HG03280 (cell line): ENCODE measurements around the gene RASSF4.
A peak's percentile ranks its signal among the peaks of the same experiment; 100 is the strongest.
"Not testable (repeated sequence)": the region's sequence is repeated elsewhere in the genome, so short reads cannot be mapped to it uniquely, and the experiment has no call there.

Source experiments
- ATAC-seq: cut with Tn5 transposase; IDR thresholded peaks from one replicate; pipeline ENCODE4 v1.9.1; 2021; ENCODE audit warnings: mild to moderate bottlenecking, moderate library complexity; ENCODE audit not compliant: unreplicated experiment

RASSF4 gene

GRCh38 chr10:45000752-45001380 is 41.3 kb downstream of the RASSF4 start, which contains the start of gene ZNF22:
ZNF22 (plus strand) TSS chr10:45000923; CDS start chr10:45003369, 2,446 bp downstream.
- peak; percentile 66 for ATAC-seq

DNA sequence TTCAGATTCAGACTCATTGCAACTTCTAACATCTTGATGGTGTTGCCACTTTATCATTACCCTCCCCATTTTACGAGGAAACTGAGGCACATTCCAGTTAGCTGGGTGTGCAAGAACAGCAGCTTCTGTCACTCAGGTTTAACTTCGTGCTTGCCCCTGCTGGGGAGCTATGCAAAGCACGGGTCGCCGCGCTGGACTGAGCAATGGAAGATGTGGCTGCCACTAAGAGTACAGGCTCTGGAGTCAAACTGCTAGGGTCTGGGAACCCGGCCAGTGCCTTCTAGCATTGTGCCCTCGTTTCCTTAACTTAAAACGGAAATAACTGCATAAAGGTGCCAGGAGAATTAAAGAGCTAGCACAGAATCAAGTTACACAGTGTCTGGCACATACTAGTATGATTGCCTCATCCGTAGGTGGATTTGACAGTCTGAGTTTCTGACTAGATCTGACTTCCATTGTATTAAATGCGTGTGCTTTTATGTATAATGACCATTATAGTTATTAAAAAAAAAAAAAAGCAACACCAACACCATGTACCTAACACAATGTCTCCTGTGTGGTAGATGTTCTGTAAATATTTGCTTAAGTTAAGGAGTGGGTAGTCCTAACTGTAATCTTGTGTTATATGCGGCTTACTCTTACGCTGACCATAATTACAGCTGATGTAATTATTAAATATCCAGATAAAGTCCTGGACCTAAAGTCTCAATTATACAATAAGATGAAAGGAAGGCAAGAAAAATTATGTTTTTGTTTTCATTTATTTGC is 42.0 kb downstream of the RASSF4 start:
- ATAC-seq: peak; percentile 87

DNA sequence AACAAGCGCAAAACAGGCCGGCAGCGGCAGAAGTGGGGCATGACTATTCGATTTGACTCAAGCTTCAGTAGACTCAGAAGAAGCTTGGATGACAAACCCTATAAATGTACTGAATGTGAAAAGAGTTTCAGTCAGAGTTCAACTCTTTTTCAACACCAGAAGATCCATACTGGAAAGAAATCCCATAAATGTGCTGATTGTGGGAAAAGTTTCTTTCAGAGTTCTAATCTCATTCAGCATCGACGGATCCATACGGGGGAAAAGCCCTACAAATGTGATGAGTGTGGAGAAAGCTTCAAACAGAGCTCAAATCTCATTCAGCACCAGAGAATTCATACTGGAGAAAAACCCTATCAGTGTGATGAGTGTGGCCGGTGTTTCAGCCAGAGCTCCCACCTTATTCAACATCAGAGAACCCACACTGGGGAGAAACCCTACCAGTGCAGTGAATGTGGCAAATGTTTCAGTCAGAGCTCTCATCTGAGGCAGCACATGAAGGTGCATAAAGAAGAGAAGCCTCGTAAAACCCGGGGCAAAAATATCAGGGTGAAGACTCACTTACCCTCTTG is 43.9 kb downstream of the RASSF4 start:
- no peak for ATAC-seq

- no peak for ATAC-seq
Measured at GRCh38 chr10:45004661-45005060, 45.1 kb downstream of the RASSF4 start.

DNA sequence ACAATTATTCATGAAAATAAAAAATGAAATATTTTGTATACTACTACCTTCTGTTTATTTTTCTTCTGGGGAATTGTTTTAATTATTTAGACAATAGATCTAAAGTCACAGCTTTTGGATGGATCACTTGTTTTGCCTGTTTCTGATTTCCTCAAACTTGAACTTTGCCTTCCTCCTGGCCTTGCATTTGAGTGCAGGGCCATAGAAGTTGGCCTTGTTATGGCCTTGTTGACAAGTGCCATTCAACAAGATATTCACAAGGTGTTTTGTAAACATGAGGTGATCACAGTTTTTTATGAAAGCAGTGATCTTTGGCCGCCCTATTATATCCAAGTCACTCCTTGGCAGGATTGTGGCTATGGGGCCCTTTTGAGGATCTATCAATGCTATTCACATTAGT is 45.7 kb downstream of the RASSF4 start:
- ATAC-seq: no peak

DNA sequence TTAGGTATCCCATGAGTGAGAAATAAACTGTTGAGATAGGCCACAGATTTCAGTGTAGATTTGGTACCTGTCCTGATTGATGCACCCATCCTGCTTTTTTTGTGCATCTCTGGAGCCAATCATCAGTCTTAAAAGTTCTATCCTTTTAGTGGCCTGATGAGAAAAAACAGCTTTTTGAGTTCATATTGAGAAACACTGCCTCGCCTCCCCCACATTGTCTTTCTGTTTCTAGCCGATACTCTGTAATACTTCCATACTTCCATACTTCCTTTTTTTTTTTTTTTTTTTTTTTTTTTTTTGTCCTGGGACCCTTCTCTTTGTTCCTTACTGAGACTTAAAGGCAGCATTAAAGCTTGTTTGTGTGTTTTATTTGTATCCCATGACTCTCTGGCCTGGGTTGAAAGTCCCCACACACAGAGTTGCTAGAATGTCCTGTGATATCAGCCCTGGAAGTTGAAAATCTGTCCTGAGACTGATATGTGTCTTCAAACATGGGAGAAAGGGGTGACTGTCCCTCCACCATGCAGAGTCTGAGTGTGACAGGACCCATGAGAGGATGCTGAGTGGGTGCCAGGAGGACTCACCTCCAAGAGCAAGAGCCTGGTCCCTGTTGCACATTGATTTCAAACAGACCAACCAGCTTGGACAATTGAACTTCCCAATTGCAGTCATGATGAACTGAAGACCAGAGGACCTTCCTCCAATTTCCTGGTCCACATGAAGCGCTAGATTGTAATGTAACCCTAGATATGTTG is 46.9 kb downstream of the RASSF4 start:
- no peak for ATAC-seq

GRCh38 chr10:45008524-45009161 is 49.0 kb downstream of the RASSF4 start:
- ATAC-seq: peak; percentile 64

GRCh38 chr10:45014557-45014956 is 55.0 kb downstream of the RASSF4 start:
- ATAC-seq: not testable (repeated sequence)

DNA sequence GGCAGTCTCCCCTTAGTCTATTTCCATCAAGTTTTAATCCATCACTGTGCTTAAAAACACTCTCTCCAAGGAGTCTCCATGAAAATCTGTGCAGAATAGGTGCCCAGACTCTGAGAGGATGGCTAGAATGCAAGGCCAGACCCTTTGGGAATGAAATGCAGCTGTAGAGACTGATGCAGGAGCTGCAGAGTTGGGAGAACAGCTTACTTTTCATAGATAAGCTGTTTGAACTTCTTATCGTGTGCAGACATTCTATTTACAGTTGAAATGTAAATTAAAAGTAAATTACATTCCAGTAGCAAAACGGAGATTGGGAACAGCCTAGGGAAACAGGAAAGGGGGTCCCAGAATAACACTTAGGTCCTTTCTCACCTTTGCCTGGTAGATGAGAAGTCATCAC is 56.0 kb downstream of the RASSF4 start:
- ATAC-seq: no peak

DNA sequence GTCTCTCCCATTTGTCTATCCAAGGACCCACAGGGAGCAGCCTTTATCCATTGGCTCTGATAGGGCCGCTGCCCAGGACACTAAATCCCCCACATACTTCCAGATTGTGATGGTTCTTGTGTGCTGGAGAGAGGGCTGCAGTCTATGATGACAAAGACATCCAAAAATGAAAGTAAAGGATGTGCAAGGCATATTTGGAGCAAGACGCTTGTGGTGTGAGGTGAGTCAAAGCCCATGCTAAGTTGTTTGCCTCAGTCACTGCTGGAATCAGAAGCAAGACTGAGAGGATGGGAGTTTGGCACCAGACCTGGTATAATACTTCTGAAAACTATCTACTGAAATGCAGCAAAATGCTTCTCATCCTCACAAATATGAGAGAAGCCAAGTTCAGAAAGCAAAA is 63.8 kb downstream of the RASSF4 start:
- ATAC-seq: no peak

DNA sequence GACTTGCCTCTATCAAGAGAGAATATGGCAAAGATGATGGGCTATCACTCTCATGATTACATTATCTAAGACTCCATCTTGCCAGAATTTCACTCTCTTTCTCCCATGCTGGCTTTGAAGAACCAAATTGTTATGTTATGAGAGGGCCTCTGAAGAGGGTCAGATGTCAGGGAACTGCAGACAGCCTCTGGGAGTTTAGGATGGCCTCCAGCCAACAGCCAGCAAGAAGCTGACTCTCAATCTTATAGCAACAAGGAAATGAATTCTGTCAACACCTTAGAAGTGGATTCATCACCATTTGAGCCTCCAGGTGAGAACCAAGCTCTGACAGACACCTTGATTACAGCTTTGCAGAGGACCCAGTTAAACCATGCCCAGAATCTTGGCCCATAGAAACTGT is 74.7 kb downstream of the RASSF4 start:
- no peak for ATAC-seq

DNA sequence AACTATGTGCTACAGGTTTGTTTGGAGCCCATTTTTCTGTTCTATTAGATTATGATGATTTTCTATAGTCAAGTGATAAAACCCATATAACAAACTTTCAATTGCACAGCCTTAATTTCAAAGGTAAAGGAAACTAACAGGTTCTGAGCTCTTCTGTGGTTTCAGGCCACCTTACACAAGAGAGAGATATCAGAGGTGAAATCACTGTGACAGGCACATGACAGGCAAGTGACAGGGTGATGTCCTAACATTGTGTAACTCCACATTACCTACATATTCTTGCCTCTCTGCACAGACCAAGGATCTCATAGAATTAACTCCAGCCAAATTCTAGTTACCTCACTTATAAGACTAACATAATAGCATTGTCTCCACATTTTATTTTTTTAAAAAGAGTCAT is 76.1 kb downstream of the RASSF4 start:
- no peak for ATAC-seq

DNA sequence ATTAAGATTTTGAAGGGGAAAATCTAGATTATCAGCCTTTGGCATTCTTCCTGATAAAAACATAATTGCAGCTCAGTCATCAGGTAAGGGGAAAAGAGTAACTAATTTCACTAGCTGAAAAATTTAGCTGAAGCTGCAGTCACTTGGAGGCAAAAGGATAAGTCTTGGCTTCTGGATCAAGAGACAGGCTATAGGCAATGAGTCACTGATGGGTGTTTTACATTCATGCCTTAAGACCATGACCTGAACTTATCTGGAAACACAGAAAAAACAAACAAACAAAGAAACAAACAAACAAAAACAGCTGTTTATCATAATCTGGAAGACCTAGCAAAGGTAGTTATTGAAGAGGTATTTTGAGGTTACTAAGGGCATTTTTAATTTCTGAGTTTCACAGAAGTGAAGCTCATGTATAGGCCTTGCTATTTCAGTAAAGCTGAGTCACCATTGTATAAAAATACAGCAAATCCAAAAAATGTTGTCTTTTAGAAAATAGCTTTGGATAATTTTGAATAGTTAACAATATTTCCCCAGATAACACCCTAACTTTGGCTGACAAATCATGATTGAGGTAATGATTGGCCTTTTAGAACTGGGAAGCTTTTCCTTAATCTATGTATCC is 81.4 kb downstream of the RASSF4 start:
- ATAC-seq: no peak

- no peak for ATAC-seq
Measured at GRCh38 chr10:45044290-45044689, 84.7 kb downstream of the RASSF4 start.
